Activated T-cell treated with anti-CD3 and anti-CD28 coated beads for 24 hours (primary cell): ENCODE data around the gene EBF3.

Source experiments
- DNase-seq: peaks from one replicate; pipeline ENCODE4 v3.0.0-alpha.2; 2020; ENCODE audit warnings: low read depth

The EBF3 gene

GRCh38 chr10:129836253-129836652 is 127.8 kb downstream of the EBF3 start:
- DNase-seq, result no peak

GRCh38 chr10:129833994-129834739 is 129.9 kb downstream of the EBF3 start:
- DNase-seq, result no peak

GRCh38 chr10:129833468-129833950 is 130.6 kb downstream of the EBF3 start:
- no peak for DNase-seq

GRCh38 chr10:129832573-129833467 is 131.3 kb downstream of the EBF3 start:
- DNase-seq, result no peak

- DNase-seq, result no peak
These were observed 132.9 kb downstream of the EBF3 start for GRCh38 chr10:129831150-129831549.

- no peak for DNase-seq
These were observed 138.2 kb downstream of the EBF3 start for GRCh38 chr10:129825826-129826225.

GRCh38 chr10:129825221-129825620 is 138.9 kb downstream of the EBF3 start:
- DNase-seq, result no peak

GRCh38 chr10:129820451-129820850 is 143.6 kb downstream of the EBF3 start:
- DNase-seq, result no peak

- no peak for DNase-seq
These were observed 147.4 kb downstream of the EBF3 start for GRCh38 chr10:129816656-129817045.

GRCh38 chr10:129815898-129816655 is 148.0 kb downstream of the EBF3 start:
- no peak for DNase-seq

- DNase-seq, result no peak
These were observed 149.1 kb downstream of the EBF3 start for GRCh38 chr10:129814681-129815646.

- no peak for DNase-seq
These were observed 151.7 kb downstream of the EBF3 start for GRCh38 chr10:129812398-129812797.

- no peak for DNase-seq
These were observed 152.9 kb downstream of the EBF3 start for GRCh38 chr10:129811208-129811607.

- DNase-seq, result no peak
These were observed 154.2 kb downstream of the EBF3 start for GRCh38 chr10:129809841-129810240.

- DNase-seq, result no peak
These were observed 154.6 kb downstream of the EBF3 start for GRCh38 chr10:129809431-129809830.

GRCh38 chr10:129808092-129808983 is 155.7 kb downstream of the EBF3 start:
- no peak for DNase-seq

- DNase-seq, result no peak
These were observed 156.9 kb downstream of the EBF3 start for GRCh38 chr10:129807211-129807610.

GRCh38 chr10:129800796-129801340 is 163.2 kb downstream of the EBF3 start:
- DNase-seq, result no peak

- no peak for DNase-seq
These were observed 164.1 kb downstream of the EBF3 start for GRCh38 chr10:129799942-129800341.
